Fibroblast of skin of back (primary cell): ENCODE data around the gene TTC38.
"Not testable (repeated sequence)": the region's sequence is repeated elsewhere in the genome, so short reads cannot be mapped to it uniquely, and the experiment has no call there.

Experiments used
- DNase-seq: peaks from one replicate; pipeline ENCODE4 v3.0.0-alpha.2; 2013

Gene TTC38

DNA sequence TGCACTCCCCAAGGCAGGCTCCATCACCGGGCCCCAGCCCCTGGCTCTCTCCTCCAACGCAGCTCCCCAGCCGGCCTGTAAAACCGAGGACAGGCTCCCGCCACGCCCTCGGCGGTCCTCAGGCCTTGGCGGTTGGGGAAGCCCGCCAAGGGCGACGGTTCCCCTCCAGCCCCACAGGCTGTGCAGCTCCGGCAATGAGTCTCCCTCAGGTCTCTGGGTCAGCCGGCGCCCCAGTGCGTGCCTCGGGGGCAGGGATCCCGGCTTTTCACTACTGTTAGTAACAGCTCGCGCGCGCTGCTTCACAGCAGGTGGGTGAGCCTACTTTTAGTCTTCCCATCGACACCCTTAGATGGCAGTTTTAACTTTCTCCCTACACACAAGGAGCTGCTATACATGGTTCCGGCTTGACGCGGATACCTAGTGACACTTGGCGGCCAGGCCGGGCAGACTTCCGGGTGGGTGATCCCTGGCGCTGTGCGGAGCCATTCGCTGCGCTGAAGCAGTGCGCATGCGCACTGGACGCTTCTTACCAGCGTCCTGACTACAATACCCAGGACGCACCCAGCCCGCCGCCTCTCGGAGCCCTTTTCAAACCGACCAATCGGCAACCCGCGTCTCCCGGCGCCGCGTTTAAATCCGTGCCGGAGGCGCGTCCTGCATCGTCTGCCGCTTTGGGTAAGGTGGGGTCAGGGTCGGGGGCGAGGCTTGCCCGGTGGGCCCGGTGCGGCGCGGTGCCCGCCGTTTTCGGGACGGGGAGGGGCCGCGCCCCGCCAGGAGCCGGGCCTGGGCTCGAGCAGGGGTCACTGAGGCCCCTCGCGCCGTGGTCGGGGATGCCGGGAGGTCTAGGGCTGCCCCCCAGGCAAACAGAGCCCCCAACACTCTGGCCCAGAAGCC is 28.7 kb downstream of the TTC38 start, which contains the start of gene GTSE1:
Gene GTSE1, plus strand, starts transcription at position 614 of the 894 bp plus-strand sequence. CDS start 531 bp downstream, outside the sequence.
- DNase-seq: peak; percentile 98

DNA sequence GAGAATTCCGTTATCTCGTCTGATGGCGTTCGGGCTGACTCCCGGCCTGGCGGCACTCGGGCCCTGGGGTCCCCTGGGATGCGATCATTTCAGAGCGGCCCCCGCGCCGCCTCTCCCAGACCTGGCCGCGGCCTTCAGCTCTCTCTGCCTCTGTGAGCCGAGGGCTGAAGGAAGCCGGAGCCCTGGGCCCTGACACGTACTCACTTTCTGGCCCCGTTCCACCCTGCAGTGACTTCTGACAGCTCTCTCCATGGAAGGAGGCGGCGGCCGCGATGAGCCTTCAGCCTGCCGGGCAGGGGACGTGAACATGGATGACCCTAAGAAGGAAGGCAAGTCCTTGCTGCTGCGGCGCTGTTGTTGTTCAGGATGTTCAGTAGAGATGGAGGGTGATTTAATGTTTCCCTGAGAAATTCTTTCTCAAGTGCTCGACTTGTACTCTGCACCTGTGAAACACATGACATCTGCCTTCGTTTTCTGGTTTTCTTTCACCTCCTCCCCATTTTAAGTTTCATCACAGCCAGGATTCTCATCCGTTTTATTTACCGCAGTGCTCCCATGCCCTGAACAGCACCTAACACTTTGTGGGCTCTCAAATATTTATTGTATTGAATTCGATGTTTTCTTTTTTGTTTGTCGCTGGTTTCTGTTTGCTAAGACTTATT is 29.5 kb downstream of the TTC38 start:
- peak; percentile 71 for DNase-seq

DNA sequence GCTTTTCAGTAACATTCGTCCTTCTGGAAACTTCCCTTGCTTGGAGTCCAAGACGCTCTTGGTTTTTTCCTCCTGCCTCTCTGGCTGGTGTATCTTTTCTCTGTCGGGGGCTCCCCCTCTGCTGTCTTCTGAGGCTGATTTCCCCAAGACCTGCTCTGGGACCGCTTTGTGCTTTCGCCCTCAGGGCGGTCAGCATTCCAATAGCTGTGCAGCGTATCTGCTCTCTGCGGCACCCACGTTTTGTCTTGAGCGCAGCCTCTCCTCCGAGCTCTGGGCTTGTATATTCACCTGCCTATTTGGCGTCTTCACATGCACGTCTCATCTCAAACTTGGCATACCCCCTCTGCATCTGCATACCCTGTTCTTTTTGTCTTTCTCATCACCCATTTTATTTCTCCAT is 31.3 kb downstream of the TTC38 start:
- no peak for DNase-seq

DNA sequence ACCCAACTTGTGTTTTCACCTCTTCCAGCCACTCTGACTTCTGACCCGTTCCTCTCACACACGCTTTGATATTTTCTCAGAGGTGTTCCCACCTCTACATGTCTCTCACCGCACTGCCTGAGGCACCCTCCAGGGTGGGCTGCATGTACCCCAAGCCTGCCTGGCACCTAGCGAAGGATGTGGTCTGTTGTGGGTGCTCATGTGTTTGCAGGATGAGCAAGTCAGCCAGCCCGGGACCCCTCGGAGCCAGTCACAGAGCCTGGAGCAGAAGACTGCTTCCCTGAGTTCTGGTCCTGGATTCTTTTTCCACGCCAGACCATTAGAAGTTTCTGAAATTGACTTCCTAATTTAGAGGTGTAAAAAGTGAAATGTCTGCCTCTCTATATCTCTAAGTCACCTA is 32.7 kb downstream of the TTC38 start:
- DNase-seq: no peak

DNA sequence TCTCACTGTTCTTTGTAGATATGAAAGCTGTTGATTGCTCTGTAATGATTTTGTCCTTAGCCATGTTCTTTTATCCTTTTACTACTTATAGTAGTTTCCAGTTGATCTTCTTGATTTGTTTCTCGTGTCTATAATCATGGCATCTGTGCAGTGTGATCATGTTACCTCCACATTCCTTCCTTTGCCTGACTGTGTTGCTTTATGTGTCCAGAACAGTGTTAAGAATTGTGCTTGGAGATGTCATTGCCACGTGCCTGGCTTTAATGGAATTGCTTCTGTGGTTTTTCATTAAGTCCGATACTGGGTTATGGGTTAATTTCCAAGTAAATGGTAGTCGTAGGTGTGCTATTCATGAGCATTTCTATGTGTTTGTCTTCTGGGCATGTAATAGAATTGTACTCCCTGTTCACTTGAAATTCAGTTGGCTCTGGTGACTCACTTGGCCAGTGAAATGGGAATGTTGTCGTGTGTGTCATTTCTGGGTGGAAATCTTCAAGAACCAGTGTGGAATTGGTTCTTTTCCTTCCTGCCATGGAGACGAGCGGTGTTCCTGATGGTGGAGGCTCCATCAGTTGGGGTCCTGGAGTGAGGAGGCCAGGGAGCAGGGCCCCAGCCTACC is 35.6 kb downstream of the TTC38 start:
- peak; percentile 33 for DNase-seq

DNA sequence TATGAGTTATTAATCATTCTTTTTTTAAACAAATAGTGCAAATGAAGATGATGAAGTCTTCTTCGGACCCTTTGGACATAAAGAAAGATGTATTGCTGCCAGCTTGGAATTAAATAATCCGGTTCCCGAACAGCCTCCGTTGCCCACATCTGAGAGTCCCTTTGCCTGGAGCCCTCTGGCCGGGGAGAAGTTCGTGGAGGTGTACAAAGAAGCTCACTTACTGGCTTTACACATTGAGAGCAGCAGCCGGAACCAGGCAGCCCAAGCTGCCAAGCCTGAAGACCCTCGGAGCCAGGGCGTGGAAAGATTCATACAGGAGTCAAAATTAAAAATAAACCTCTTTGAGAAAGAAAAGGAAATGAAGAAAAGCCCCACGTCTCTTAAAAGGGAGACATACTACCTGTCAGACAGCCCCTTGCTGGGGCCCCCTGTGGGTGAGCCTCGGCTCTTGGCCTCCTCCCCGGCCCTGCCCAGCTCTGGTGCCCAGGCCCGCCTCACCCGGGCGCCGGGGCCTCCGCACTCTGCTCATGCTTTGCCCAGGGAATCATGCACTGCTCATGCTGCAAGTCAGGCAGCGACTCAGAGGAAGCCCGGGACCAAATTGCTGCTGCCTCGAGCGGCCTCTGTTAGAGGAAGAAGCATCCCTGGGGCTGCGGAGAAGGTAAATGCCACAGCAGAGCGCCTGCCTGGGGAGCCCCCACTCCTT is 40.6 kb downstream of the TTC38 start:
- DNase-seq: no peak

DNA sequence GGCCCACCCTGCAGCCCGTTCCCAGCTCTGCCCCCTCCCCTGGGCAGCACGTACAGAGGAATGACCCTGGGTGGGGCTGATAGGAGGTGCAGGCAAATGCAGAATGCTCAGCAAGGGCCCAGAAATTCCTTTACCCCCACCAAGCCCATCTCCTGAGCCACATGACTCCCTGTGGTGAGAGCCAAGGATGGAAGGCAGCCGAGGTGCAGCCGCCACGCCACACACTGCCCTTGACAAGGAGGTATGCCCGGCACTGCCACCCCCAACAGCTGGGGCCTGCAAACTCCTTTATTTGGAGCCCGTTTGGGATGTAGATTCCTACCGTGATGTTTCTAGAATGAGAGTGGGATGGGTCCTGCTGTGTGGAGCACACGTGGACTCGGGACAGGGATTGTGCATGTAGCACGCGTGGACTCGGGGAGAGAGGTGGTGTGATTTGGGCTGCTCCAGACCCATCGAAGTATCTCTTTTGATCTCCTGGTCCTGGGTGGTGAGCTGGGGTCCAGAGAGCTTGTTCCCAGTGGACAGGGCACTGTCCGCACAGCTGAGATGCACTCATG is 41.8 kb downstream of the TTC38 start:
- no peak for DNase-seq

DNA sequence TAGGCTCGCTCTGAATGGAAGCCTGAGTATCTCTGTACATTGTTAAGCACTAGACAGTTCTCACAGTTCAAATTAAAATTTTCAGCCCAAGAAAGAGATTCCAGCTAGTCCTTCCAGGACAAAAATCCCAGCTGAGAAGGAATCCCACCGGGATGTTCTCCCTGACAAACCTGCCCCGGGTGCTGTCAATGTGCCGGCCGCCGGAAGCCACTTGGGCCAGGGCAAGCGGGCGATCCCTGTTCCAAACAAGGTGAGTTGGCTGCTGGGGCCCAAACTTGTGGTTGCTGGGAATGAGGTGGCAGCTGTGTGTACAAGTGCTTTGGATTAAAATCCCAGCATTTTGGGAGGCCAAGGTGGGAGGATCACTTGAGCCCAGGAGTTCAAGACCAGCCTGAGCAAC is 44.2 kb downstream of the TTC38 start:
- DNase-seq: no peak

DNA sequence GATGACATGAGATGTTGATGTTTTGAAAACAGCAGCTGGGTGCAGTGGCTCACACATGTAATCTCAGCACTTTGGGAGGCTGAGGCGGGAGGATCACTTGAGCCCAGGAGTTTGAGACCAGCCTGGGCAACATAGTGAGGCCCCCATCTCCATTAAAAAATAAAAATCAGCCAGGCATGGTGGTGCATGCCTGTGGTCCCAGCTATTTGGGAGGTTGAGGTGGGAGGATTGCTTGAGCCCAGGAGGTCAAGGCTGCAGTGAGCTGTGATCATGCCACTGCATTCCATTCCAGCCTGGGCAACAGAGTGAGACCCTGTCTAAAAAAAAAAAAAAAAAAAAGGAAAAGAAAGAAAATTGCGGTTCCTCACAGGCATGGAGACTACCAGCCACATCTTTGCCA is 45.0 kb downstream of the TTC38 start:
- DNase-seq: not testable (repeated sequence)

DNA sequence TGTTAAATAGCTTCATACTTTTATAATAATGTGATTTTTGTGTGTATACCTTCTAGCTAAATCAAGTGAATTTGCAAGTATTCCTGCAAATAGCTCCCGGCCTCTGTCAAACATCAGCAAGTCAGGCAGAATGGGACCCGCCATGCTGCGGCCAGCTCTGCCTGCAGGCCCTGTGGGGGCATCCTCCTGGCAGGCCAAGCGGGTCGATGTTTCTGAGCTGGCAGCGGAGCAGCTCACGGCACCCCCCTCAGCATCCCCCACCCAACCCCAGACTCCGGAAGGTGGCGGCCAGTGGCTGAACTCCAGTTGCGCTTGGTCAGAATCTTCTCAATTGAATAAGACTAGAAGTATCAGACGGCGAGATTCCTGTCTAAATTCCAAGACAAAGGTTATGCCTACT is 48.2 kb downstream of the TTC38 start:
- no peak for DNase-seq

DNA sequence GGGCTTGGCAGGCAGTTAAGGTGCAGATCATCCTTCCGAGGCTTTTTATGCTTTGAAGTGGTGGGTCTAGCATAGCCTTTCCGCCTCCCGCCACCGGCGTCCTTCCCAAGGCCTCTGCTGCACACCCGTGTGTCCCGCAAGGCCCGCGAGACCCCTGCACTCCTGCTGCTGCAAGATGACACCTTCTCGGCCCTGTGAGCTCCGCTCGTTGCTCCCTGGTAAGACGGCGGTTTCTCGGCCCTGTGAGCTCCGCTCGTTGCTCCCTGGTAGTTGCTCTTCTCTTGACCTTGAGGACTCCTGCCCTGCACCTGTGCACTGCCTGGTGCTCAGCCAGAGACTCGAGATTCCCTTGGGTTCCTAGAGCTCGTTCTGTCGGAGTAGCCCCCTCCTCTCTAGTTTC is 49.8 kb downstream of the TTC38 start:
- DNase-seq: no peak

DNA sequence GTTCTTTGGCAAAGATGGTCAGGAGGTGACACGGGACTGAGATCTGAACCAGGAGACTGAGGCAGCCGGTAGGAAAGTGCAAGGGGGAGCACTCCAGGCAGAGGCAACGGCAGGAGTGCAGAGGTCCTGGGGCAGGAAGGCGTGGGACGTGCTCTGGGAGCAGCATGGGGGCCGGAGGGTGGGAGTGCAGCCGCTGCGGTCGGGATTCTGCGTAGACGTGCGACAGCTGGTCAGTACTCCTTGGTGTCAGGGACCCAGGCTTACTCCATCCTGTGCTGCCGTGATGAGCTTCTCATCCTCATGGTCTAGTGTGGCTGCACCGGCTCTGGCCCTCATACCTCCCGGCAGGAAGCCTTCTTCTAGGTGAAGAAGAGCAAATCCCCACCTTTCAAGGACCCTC is 50.8 kb downstream of the TTC38 start:
- DNase-seq: no peak

DNA sequence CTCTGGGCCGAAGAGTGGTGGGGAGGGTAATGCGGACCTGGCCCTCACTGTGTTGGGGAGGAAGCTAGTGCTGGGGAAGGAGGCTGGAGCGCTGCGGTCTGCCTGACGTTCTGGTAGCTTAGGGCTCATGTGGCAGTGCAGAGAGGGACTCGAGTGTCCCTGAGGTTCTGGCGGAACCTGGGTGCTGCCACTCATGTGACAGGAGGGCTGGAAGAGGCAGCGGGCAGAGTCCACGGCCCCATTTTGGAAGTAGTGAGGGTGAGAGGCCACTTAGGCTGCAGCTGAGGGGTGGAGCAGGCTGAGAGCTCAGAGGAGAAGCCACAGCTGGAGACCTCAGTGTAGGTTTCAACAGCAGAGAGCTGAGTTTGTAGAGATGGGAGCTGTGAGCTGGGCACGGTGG is 51.5 kb downstream of the TTC38 start:
- DNase-seq: no peak

DNA sequence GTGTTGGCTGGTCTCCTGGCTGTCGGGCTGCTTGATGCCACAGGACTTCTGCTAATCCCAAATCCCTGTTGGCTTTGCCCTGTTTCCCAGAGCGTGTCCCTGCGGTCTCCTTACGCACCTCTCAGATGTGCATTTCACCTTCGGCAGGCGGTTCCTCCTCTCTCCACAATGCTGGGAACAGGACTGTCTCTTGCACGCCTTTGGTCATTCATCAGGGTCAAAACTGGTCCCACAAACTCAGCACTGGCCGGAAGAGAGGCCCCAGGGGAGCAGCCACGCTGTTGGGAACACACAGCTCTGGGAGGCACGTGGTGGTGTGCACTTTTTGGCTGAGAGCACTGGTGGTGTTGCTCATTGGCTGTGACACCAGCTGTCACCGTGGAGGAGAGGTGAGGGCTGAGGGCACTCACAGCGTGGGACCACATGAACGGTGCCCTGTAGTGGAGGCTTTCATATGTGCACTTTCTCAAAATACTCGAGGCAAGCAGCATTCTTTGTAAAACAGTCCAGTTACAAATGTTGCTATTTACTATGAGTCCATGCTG is 52.4 kb downstream of the TTC38 start:
- no peak for DNase-seq

DNA sequence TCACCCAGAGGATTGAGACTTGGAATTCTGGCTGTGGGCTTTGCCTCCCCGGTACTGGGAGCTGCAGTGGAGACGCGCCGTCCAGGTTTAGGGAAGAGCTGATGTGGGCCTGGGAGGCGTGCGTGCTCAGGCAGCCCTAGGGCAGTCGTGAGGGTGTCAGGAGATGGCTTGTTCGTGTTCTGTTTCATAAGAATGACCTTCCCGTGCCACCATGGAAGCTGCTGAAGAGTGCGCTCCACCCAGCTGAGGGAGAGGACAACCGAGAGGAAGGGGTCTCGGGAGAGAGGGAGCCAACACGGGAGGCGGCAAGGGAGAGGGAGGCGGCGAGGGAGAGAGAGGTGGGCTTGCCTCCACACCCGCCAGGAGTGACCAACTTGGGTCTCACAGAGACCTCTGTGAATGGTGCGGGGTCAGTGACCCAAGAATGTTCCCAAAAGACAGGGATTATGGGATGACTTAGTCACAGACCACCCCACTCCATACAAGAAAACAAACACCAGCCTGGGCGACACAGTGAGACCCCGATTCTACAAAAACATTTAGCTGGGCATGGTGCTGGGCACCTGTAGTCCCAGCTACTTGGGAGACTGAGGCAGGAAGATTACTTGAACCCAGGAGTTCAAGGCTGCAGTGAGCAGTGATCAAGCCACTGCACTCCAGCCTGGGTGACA is 53.0 kb downstream of the TTC38 start:
- no peak for DNase-seq

DNA sequence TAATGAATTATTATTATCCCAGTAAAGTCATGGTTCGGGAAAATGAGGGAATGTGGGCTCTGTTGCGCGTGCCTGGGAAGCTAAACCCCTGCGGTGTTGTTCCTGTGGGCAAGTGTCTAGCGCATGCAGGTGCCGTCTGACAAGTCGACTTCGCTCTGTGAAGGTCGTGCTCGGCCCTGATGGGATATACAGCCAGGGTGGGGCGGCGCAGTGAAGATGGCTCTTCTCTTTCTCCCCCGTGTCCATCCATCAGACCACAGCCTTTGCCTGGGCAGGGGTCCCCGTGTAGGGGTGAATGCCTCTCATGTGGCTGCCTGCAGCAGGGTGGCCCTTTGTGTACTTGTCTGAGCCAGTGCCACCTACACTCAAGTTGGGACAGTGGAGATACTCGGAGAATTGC is 54.9 kb downstream of the TTC38 start:
- DNase-seq: no peak

DNA sequence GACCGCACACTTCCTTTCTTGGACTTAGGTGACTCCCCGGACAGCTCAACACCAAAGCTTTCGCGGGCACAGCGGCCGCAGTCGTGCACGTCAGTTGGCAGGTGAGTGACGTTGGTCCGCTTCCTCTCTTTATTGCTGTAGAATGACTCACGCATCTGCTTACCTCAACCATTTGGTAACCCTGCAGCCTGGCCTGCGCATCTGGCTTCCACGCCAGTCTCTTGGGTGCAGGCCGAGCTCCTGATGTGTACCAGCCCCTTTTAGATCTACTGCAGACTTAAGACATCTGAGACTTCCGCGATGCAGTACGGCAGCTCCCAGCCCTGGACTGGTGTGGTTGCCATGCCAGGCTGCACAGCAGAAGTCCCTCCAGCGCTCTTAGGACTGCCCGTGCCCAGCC is 55.4 kb downstream of the TTC38 start:
- no peak for DNase-seq

DNA sequence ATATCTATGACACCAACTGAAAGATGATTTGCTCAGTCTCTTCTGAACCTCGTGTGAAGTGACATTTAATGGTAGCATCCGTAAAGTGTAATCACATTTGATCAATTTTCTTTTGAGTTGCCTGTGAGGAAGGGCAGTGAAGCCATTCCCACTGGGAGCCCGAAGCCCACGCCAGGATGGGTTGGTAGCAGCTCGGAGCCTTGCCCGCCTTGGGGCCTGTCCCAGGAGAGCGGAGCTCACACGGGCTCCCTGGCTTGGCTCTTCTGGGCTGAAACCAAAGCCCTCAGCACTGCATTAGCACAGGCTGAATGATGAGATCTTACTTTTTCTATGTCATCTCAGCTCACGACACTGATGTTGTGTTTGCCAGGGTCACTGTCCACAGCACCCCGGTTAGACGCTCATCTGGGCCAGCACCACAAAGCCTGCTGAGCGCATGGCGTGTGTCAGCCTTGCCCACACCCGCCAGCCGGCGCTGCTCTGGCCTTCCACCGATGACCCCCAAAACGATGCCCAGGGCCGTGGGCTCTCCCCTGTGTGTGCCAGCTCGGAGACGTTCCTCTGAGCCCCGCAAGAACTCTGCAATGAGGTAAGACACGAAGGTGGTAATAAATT is 58.4 kb downstream of the TTC38 start:
- no peak for DNase-seq

DNA sequence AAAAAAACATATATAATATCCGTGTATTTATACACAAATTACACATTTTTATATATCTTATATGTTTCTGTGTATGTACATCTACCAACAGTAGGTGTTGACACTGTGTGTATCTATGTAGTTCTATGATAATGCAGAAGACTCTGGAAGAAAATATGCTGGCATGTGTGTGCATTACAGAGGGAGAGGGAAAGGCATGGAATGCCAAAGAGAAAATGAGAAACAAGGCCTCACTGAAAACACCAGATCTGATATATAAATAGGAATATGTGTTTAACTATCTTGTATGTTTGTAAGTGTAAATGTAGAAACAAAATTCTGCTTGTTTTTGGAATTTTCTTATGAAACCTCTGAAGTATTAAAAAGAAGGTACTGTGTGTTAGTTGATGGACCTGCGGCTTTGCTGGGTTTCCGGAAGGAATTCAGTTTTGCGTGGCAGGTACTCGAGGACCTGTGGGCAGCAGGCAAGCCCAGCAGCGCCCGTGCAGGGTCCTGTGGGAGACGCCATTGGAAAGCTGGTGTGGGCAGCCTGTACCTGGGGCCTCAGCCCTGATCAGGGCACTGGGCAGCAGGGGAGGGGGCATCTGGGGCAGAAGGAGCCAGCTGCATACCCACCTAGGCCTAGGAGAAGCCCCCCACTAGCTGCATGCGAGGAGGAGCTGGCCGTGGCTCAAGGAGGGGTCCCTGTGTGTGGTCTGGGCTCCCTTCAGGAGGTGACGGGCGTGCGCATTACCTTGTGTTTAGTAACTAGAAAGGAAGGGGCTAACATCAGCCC is 60.1 kb downstream of the TTC38 start:
- DNase-seq: no peak

DNA sequence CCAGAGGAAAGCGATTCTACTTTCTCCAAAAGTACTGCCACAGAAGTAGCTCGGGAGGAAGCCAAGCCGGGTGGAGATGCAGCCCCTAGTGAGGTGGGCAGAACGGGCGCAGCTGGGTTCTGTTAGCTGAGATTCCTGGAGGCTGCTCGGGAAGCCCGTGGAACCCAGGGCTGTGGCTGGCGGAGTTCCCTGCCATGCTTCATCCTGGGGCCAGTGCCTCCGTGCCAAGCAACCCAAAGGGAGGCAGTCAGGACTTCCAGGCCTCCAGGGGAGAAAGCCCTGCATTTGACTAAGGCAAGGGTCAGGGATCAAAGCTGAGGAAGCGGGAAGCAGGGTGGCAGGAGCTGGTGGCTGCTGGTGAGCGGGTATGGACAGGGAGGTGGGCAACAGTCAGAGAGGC is 61.0 kb downstream of the TTC38 start:
- no peak for DNase-seq
